ENCODE results near the gene NCAN. TPM values are rescaled to one million over a fixed set of nuclear protein-coding genes. Genes with fewer than 3 reads are reported as not detected.
A peak's percentile ranks its signal among the peaks of the same experiment; 100 is the strongest.

NCAN gene
- total RNA-seq, 6 experiments from 2014 or later = 0.04 to 0.07 (median 0.06) TPM; not detected in 2

- ATAC-seq (no peak), DNase-seq (no peak)
- WGBS (ENCODE audit: insufficient coverage, low coverage, low lambda C conversion rate, missing lambda C conversion rate) = 42% methylated on average over 5 of the region's 8 CpGs
- Histone ChIP-seq H3K36me3 (peaks cover 0 to 10% (median under 1%) of the 10 kb centered on the region in 4 donors), H3K4me1 (peaks cover 0 to 40% (median 18%) of the 10 kb centered on the region in 4 donors), H3K9me3 (no peaks in the 10 kb centered on the region), H3K4me3 (peak overlapping the region in 2 of 3 donors; percentile 69 to 71), H3K27me3 (no peaks in the 10 kb centered on the region), H3K27ac (no peak overlapping the region)
- intact Hi-C loops (cut with DNase I) = no loop called here
- TF ChIP-seq POLR2A (IDR thresholded peaks at IDR 0.05) = no peak
- TF ChIP-seq, protein P1, sequence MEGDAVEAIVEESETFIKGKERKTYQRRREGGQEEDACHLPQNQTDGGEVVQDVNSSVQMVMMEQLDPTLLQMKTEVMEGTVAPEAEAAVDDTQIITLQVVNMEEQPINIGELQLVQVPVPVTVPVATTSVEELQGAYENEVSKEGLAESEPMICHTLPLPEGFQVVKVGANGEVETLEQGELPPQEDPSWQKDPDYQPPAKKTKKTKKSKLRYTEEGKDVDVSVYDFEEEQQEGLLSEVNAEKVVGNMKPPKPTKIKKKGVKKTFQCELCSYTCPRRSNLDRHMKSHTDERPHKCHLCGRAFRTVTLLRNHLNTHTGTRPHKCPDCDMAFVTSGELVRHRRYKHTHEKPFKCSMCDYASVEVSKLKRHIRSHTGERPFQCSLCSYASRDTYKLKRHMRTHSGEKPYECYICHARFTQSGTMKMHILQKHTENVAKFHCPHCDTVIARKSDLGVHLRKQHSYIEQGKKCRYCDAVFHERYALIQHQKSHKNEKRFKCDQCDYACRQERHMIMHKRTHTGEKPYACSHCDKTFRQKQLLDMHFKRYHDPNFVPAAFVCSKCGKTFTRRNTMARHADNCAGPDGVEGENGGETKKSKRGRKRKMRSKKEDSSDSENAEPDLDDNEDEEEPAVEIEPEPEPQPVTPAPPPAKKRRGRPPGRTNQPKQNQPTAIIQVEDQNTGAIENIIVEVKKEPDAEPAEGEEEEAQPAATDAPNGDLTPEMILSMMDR (IDR thresholded peaks at IDR 0.05) = no peak
Measured at GRCh38 chr19:19271828-19272599, 60.3 kb downstream of the NCAN start.

DNA sequence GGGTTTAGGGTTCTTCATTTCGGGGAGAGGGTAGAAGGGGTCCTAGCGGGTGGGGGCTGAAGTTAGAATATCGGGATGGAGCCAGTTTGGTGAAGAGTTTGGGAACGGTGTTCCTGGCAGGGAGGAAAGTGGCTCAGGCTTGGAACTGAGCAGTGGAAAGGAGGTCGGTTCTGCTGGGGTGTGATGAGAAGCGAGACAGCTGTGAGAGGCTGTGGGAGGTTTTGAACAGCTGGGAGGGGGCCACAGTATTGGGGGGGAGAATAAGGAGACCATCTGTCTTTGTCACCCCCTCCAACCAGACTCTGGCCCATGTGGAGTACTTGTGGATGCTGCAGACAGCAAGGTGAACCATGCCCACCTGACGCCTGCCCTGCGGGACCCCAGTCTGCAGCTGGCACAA lies 62.4 kb downstream of the NCAN start:
- WGBS (ENCODE audit: insufficient coverage, low coverage, low lambda C conversion rate, missing lambda C conversion rate) = 84% methylated on average over 7 of the region's 8 CpGs
- intact Hi-C loops (cut with DNase I) = no loop called here
- no peak overlapping the region for H3K4me3 ChIP-seq
- H3K4me1 ChIP-seq = peaks cover 0 to 32% (median 16%) of the 10 kb centered on the region in 4 donors
- H3K27me3 ChIP-seq = no peaks in the 10 kb centered on the region
- no peak for DNase-seq
- H3K9me3 ChIP-seq = no peaks in the 10 kb centered on the region
- peak overlapping the region in 2 of 3 donors; percentile 60 to 70 for H3K27ac ChIP-seq
- ATAC-seq = no peak
- TF ChIP-seq POLR2A (IDR thresholded peaks at IDR 0.05) = no peak
- TF ChIP-seq, protein P1 (IDR thresholded peaks at IDR 0.05) = no peak
- H3K36me3 ChIP-seq = peaks cover 0 to 29% (median 8%) of the 10 kb centered on the region in 4 donors

DNA sequence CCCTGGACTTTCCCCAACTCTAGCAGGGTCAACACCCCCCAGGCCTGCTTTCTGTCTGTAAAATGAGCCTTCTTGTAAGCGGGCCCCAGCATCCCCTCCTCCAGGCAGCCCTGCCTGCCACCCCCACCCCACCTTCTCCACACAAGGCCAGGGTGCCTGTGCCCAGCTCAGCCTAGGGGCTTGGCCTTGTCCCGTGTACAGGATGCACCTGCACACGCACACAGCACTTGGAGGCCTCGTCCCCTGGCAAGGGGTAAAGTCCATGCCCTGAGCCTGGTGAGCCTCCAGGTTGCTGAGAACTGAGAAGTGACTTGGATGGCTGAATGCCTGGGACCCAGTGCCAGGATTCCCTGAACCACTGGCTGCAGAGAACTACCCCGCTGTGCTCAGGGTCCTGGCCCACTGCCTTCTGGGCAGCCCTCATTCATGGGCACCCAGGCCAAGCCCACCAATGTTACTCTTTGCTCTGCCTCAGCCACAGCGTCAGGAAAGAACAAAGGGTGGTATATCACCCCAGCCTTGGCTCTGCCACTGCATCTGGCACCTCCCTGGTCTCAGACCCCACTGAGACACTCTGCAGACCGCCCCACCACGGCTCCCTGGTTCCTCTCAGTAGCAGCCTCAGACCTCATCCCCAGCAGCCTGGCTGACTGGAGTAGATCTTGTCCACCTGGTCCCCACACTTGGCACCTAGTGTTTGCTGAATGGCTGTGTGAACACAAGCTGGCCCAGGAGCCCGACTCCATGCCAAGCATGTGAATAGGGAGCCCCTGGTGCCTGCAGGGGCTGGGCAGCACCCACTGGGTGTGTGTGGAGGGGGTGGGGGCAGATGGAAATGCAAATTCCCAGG lies 63.2 kb downstream of the NCAN start:
- WGBS (ENCODE audit: insufficient coverage, low coverage, low lambda C conversion rate, missing lambda C conversion rate) = 53% methylated on average over 3 of the region's 9 CpGs
- Histone ChIP-seq H3K4me1 (peaks cover 0 to 32% (median 16%) of the 10 kb centered on the region in 4 donors), H3K4me3 (no peak overlapping the region), H3K9me3 (no peaks in the 10 kb centered on the region), H3K27ac (peak overlapping the region in 2 of 3 donors; percentile 60 to 70), H3K36me3 (peaks cover 0 to 37% (median 9%) of the 10 kb centered on the region in 4 donors), H3K27me3 (no peaks in the 10 kb centered on the region)
- intact Hi-C loops (cut with DNase I) = no loop called here
- peak; percentile 74 to 93 (median 88) for DNase-seq
- TF ChIP-seq POLR2A (IDR thresholded peaks at IDR 0.05) = no peak
- TF ChIP-seq, protein P1 (IDR thresholded peaks at IDR 0.05) = no peak
- peak; percentile 79 to 86 (median 82) for ATAC-seq

DNA sequence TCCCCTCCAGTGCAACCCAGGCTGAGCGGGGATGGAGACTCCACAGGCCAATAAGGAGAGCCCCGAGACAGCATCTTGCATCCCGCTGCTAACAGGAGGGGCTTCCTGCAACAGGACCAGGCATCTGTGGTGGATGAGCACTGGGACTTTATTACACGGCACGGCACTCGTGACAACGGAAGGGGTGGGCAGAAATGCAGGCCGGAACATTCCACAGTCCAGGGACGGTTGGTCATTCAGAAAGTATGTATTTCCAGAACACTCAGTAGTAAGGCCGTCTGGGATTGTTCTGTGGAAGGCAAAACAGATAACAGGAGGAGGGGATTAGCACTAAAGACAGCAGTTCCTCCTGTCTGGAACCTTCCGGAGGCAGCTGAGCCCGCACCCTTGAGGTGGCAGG lies 64.6 kb downstream of the NCAN start:
- Histone ChIP-seq H3K27me3 (no peaks in the 10 kb centered on the region), H3K9me3 (no peaks in the 10 kb centered on the region), H3K4me1 (peaks cover 0 to 32% (median 16%) of the 10 kb centered on the region in 4 donors), H3K36me3 (peaks cover 0 to 40% (median 9%) of the 10 kb centered on the region in 4 donors), H3K27ac (no peak overlapping the region), H3K4me3 (no peak overlapping the region)
- TF ChIP-seq, protein P1 (IDR thresholded peaks at IDR 0.05) = no peak
- TF ChIP-seq POLR2A (IDR thresholded peaks at IDR 0.05) = no peak
- intact Hi-C loops (cut with DNase I) = no loop called here
- WGBS (ENCODE audit: insufficient coverage, low coverage, low lambda C conversion rate, missing lambda C conversion rate) = 29% methylated on average over 1 of the region's 12 CpGs
- DNase-seq (no peak), ATAC-seq (no peak)

All from right lobe of liver (tissue), 6 donors.